Gastrocnemius medialis (tissue), 4 donors: ENCODE measurements around the gene SDK2.

Experiments used
- CTCF ChIP-seq, 5 experiments: fragments of 450-650 bp in 3 of 5; fragments of 200-600 bp in 2 of 5; sonication (generic) in 2 of 5; IDR thresholded peaks in 4 of 5; conservative IDR thresholded peaks in 1 of 5; 1 replicate in 4 of 5; 2 replicates in 1 of 5; pipeline ENCODE4 v1.5.1; 2016 to 2019; ENCODE audit warnings: antibody characterized with exemption in 5 of 5, mild to moderate bottlenecking in 3 of 5, moderate library complexity in 3 of 5
- POLR2A ChIP-seq, 2 donors: fragments of 450-650 bp; IDR thresholded peaks; one replicate each; pipeline ENCODE4 v1.6.1; 2017; ENCODE audit warnings: antibody characterized with exemption in 2 of 2, mild to moderate bottlenecking in 2 of 2, moderate library complexity in 2 of 2

GRCh38 chr17:73393962-73394361 lies 250.3 kb downstream of the SDK2 start:
- TF ChIP-seq CTCF (IDR thresholded peaks at IDR 0.05 in 4 of 5, conservative IDR thresholded peaks at IDR 0.05 in 1 of 5) (no peak), POLR2A (IDR thresholded peaks at IDR 0.05) (no peak)
